Ovary (tissue), 9 donors: ENCODE data around the gene PDE4D. TPM values are rescaled to one million over a fixed set of nuclear protein-coding genes. Genes with fewer than 3 reads are reported as not detected.

Source experiments
- DNase-seq, 5 donors: peaks; one replicate each; pipeline ENCODE4 v3.0.0-alpha.2; 2019 to 2020
- H3K27ac ChIP-seq, 2 donors: fragments of 200-600 bp; one replicate each; pipeline versions ENCODE4 v1.5.1 to v1.8.0; 2019 to 2022
- H3K27me3 ChIP-seq: fragments of 200-600 bp; one replicate; pipeline ENCODE4 v1.8.0; 2022
- H3K36me3 ChIP-seq: fragments of 200-600 bp; sonication (generic); one replicate; pipeline ENCODE4 v1.5.1; 2019
- H3K4me1 ChIP-seq: one replicate; pipeline ENCODE4 v1.8.1; 2013; ENCODE audit warnings: mild to moderate bottlenecking, moderate library complexity; ENCODE audit not compliant: insufficient read depth
- H3K4me3 ChIP-seq: fragments of 200-600 bp; sonication (generic); one replicate; pipeline ENCODE4 v1.5.1; 2017
- H3K9me3 ChIP-seq, 2 donors: fragments of 200-600 bp in 1 of 2; sonication (generic) in 1 of 2; one replicate each; pipeline versions ENCODE4 v1.5.1 to v1.8.1; 2013 to 2019; ENCODE audit warnings: mild to moderate bottlenecking in 1 of 2, moderate library complexity in 1 of 2
- EP300 ChIP-seq: sonication (generic); formaldehyde crosslinking; IDR thresholded peaks from one replicate; pipeline ENCODE4 v1.6.1; 2017; ENCODE audit warnings: antibody characterized with exemption
- POLR2A ChIP-seq: fragments of 450-650 bp; IDR thresholded peaks from one replicate; pipeline ENCODE4 v1.6.1; 2017; ENCODE audit warnings: antibody characterized with exemption, mild to moderate bottlenecking, moderate library complexity
- WGBS, 3 donors: extraction: QIAGEN DNeasy Blood & Tissue Kit in 1 of 3; methylation state at CpG; one replicate each; pipeline versions ENCODE4 v1.1.5 to v1.1.7; 2013 to 2017; 5-methylcytosine and 5-hydroxymethylcytosine counted together
- intact Hi-C, 4 donors: fragments of 100-400 bp; cut with DNase I; formaldehyde crosslinking; loops; one replicate each; pipeline versions ENCODE4 v1.11.0 to v1.15.1; 2022 to 2023
- polyA plus RNA-seq, 2 donors: library from polyadenylated mRNA; stranded (reverse); fragments of 200-250 nt in 1 of 2; fragments of 350-450 nt in 1 of 2; fragmentation: Illumina TruSeq in 1 of 2; extraction: RNeasy Lipid Tissue Mini Kit (QIAGEN cat#74804) in 1 of 2; gene quantifications; one replicate each; pipeline ENCODE4 v1.2.3, GENCODE V29; 2013 to 2014
- total RNA-seq, 7 donors: library from RNA; depleted of rRNA in 2 of 7; stranded (reverse); fragments of >200 nt in 2 of 7; fragmentation: NEBNext Ultra II Directional in 3 of 7; extraction: Animal tissue kit (Norgen Biotek cat#: 25700) in 3 of 7; gene quantifications; one replicate each; pipeline versions ENCODE4 v1.1.0 to v1.2.4, GENCODE V29; 2016 to 2023
- TF ChIP-seq, protein P1 (sequence below), 3 donors: fragments of 450-650 bp in 2 of 3; fragments of 200-600 bp in 1 of 3; IDR thresholded peaks; one replicate each; pipeline versions ENCODE4 v1.5.1 to v1.8.0; 2016 to 2022; ENCODE audit warnings: antibody characterized with exemption in 3 of 3, mild to moderate bottlenecking in 1 of 3
- donor health status: DM: no; HTN: no; CAD: no; lungs with moderate emphysema.
- donor health status: DM: no; HTN: no; CAD: no.
- donor health status: Bipolar disorder and iron deficiency.
- donor health status: DM: yes; HTN: yes; CAD: no.
- donor health status: DM: no; HTN: no; CAD: no.
- donor health status: DM: yes; HTN: yes; CAD: no.

PDE4D gene
- total and polyA plus RNA-seq, 9 donors: 1.3 to 67.6 (median 8.4) TPM

DNA sequence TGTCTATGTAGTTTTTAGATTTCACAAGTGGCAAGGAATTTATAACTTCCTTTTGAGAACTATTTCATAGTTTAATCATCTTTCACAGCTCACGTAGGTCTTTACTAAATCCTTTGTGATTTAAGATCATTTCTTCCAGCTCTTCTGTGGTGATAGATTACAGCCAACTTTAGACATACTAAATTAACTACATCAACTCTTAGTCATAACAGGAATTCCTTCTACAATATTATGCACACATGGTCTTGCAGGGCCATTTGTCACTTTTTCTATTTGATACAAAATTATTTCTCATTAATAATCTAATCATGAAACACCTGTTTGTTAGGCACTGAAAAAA is 208.4 kb downstream of the PDE4D start:
- Histone ChIP-seq H3K9me3 (no peaks in the 10 kb centered on the region), H3K27ac (no peak overlapping the region), H3K36me3 (no peaks in the 10 kb centered on the region), H3K4me3 (no peak overlapping the region), H3K27me3 (no peaks in the 10 kb centered on the region), H3K4me1 (no peaks in the 10 kb centered on the region)
- intact Hi-C loops: no loop called here
- no peak for DNase-seq
- TF ChIP-seq EP300 (no peak), POLR2A (no peak)
- TF ChIP-seq, protein P1, sequence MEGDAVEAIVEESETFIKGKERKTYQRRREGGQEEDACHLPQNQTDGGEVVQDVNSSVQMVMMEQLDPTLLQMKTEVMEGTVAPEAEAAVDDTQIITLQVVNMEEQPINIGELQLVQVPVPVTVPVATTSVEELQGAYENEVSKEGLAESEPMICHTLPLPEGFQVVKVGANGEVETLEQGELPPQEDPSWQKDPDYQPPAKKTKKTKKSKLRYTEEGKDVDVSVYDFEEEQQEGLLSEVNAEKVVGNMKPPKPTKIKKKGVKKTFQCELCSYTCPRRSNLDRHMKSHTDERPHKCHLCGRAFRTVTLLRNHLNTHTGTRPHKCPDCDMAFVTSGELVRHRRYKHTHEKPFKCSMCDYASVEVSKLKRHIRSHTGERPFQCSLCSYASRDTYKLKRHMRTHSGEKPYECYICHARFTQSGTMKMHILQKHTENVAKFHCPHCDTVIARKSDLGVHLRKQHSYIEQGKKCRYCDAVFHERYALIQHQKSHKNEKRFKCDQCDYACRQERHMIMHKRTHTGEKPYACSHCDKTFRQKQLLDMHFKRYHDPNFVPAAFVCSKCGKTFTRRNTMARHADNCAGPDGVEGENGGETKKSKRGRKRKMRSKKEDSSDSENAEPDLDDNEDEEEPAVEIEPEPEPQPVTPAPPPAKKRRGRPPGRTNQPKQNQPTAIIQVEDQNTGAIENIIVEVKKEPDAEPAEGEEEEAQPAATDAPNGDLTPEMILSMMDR (IDR thresholded peaks at IDR 0.05): no peak
- 38 to 49% (median 39%) methylated on average over 1 of the region's 1 CpG for WGBS, 3 donors

DNA sequence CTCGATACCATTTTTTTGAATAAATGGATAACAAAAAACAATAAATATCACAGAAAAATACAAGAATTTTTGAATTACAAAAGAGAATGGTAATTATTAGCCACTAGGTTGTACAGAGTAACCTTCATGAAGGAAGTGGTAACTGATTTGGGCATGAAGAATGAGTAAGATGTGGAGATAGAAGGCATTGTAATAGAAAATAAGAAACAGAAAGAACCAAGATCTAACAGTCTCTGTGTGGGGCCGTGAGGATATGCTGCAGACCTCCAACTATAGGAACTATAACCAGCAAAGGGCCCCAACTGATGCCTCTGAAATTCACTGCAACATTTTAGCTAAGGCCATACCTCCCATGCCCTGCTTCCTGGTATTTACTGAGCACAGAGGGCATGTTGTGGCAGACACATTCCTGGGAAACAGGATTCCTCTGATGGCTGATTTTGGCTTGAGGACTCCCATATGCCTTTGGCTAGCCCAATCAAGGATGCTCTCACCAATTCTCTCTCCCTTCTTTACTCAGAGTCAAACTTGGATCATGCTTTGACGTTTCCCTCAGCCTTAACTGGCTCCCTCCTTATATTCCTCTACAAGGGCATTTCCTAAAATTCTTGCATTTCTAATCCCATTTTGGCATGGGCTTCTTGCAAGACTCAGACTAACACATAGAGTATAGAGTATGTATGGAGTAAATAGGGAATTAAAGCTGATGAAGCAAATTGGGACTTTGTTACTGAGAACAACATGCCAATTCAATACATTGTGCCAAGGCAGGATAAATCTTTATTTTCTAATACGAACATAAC is 208.9 kb downstream of the PDE4D start:
- Histone ChIP-seq H3K27me3 (no peaks in the 10 kb centered on the region), H3K4me3 (no peak overlapping the region), H3K9me3 (no peaks in the 10 kb centered on the region), H3K4me1 (no peaks in the 10 kb centered on the region), H3K27ac (no peak overlapping the region), H3K36me3 (no peaks in the 10 kb centered on the region)
- no peak for TF ChIP-seq EP300
- intact Hi-C loops: no loop called here
- DNase-seq: no peak
- 47 to 52% (median 51%) methylated on average over 4 of the region's 4 CpGs for WGBS, 3 donors

DNA sequence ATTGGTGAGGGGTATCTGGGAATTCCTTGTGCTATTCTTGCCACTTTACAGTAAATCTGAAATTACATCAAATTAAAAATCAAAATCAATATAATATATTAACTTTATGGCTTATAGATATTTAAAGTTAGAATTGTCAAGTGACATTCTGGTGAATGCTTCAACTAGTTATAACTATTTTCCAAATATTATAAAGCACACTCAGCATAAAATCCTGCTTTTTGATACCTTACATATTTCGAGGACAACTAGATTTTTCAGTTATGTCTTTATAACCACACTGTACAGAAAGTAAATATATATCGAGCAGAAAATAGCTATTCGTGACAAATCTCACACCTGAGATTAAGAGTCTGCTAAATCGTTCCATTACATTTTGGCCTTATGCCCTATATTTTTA is 210.2 kb downstream of the PDE4D start:
- Histone ChIP-seq H3K36me3 (no peaks in the 10 kb centered on the region), H3K27ac (no peak overlapping the region), H3K27me3 (no peaks in the 10 kb centered on the region), H3K4me1 (no peaks in the 10 kb centered on the region), H3K9me3 (no peaks in the 10 kb centered on the region), H3K4me3 (no peak overlapping the region)
- 85 to 90% (median 88%) methylated on average over 4 of the region's 4 CpGs for WGBS, 3 donors
- DNase-seq: no peak
- TF ChIP-seq, protein P1 (IDR thresholded peaks at IDR 0.05): no peak
- no peak for TF ChIP-seq POLR2A
- TF ChIP-seq EP300: no peak
- intact Hi-C loops: no loop called here

DNA sequence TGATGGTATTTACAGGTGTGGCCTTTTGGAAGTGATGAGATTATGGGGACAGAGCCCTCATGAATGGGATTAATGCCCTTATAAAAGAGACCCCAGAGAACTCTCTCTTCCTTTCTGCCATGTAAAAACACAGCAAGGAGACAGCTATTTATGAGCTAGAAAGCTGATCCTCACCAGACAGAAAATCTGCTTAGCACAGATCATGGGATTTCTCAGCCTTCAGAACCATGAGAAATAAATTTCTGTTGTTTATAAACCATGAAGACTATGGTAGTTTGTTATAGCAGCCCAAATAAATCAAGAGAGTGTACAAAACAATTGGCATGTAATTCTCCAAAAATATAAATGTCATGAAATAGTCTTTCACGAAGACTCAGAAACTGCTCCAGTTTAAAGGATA is 211.0 kb downstream of the PDE4D start:
- no peak for DNase-seq
- H3K9me3 ChIP-seq: no peaks in the 10 kb centered on the region
- H3K27me3 ChIP-seq: no peaks in the 10 kb centered on the region
- 60 to 73% (median 70%) methylated on average over 1 of the region's 1 CpG for WGBS, 3 donors
- H3K4me3 ChIP-seq: no peak overlapping the region
- intact Hi-C loops: no loop called here
- no peaks in the 10 kb centered on the region for H3K4me1 ChIP-seq
- H3K27ac ChIP-seq: no peak overlapping the region
- no peak for TF ChIP-seq EP300
- TF ChIP-seq, protein P1 (IDR thresholded peaks at IDR 0.05): no peak
- TF ChIP-seq POLR2A: no peak
- no peaks in the 10 kb centered on the region for H3K36me3 ChIP-seq

DNA sequence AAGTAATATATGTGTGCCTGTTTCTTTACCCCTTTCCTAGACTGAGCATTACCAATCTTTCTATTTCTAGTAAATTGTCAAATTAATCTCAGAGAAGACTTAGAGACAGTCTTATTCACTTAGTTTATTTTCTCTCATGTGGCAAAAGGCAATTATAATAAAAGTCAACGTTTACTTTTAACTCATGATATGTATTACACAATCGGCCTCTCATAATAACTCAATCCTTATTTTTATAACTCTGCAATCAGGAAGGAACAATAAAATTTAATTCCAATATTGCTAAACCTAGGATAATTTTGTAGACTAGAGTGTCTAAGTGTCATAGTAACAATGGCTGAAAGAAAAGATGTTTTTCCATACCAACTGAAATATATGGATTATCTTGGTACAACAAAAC is 214.6 kb downstream of the PDE4D start:
- intact Hi-C loops: loop anchor here in 2 of 4 donors (10.0 kb wide), 2 partner anchors 294 to 494 kb away; no protein-coding TSS in a partner anchor
- 72 to 77% (median 73%) methylated on average over 2 of the region's 2 CpGs for WGBS, 3 donors
- Histone ChIP-seq H3K36me3 (no peaks in the 10 kb centered on the region), H3K27ac (no peak overlapping the region), H3K4me1 (no peaks in the 10 kb centered on the region), H3K9me3 (no peaks in the 10 kb centered on the region), H3K4me3 (no peak overlapping the region), H3K27me3 (no peaks in the 10 kb centered on the region)
- DNase-seq: no peak
- TF ChIP-seq POLR2A: no peak
- TF ChIP-seq EP300: no peak
- TF ChIP-seq, protein P1 (IDR thresholded peaks at IDR 0.05): no peak
